Breast epithelium (tissue), 4 donors: Measurements from ENCODE around the gene TMTC2. TPM values are rescaled to one million over a fixed set of nuclear protein-coding genes. Genes with fewer than 3 reads are reported as not detected.

ENCODE experiments used
- DNase-seq, 2 donors: peaks; one replicate each; pipeline ENCODE4 v3.0.0-alpha.2; 2019; ENCODE audit warnings: low spot score in 2 of 2
- H3K27ac ChIP-seq, 2 donors: fragments of 200-600 bp; sonication (generic) in 1 of 2; one replicate each; pipeline ENCODE4 v1.5.1; 2016 to 2019; ENCODE audit warnings: mild to moderate bottlenecking in 1 of 2
- H3K27me3 ChIP-seq, 2 donors: fragments of 200-600 bp; sonication (generic) in 1 of 2; one replicate each; pipeline versions ENCODE4 v1.5.1 to v1.6.0; 2017 to 2019; ENCODE audit warnings: control low read depth in 1 of 2, mild to moderate bottlenecking in 1 of 2
- H3K36me3 ChIP-seq: fragments of 200-600 bp; one replicate; pipeline ENCODE4 v1.5.1; 2019
- H3K4me1 ChIP-seq, 2 donors: fragments of 200-600 bp; sonication (generic); one replicate each; pipeline ENCODE4 v1.5.1; 2016 to 2019; ENCODE audit warnings: control low read depth in 1 of 2
- H3K4me3 ChIP-seq, 3 donors: fragments of 200-600 bp; sonication (generic); 1 replicate in 2 of 3; 2 replicates in 1 of 3; pipeline ENCODE4 v1.5.1; 2016 to 2019; ENCODE audit warnings: mild to moderate bottlenecking in 3 of 3, moderate library complexity in 2 of 3
- H3K9me3 ChIP-seq, 2 donors: fragments of 200-600 bp; sonication (generic) in 1 of 2; one replicate each; pipeline ENCODE4 v1.5.1; 2016 to 2019; ENCODE audit warnings: control low read depth in 1 of 2
- CTCF ChIP-seq, 3 donors: fragments of 450-650 bp; IDR thresholded peaks; one replicate each; pipeline ENCODE4 v1.5.1; 2016 to 2017; ENCODE audit warnings: antibody characterized with exemption in 3 of 3, mild to moderate bottlenecking in 3 of 3, moderate library complexity in 3 of 3
- POLR2A ChIP-seq: fragments of 450-650 bp; IDR thresholded peaks from one replicate; pipeline ENCODE4 v1.6.1; 2016; ENCODE audit warnings: antibody characterized with exemption, mild to moderate bottlenecking, moderate library complexity
- POLR2AphosphoS5 ChIP-seq, 3 donors: sonication (generic); formaldehyde crosslinking; IDR thresholded peaks; one replicate each; pipeline ENCODE4 v1.6.1; 2017; ENCODE audit warnings: antibody characterized with exemption in 3 of 3
- intact Hi-C: fragments of 100-400 bp; cut with DNase I; formaldehyde crosslinking; loops from one replicate; pipeline ENCODE4 v1.15.1; 2023; ENCODE audit warnings: low total_unique reads
- total RNA-seq, 3 donors: library from RNA; depleted of rRNA; stranded (reverse); fragments of >200 nt; gene quantifications; one replicate each; pipeline ENCODE4 v1.1.0, GENCODE V29; 2016

TMTC2 gene
- total RNA-seq, 3 donors from 2014 or later: 7.0 to 28.8 (median 19.3) TPM

- intact Hi-C loops: no loop called here
Measured at GRCh38 chr12:82952946-82953345, 266.2 kb downstream of the TMTC2 start.

GRCh38 chr12:82953397-82953796 is 266.7 kb downstream of the TMTC2 start:
- no peaks in the 10 kb centered on the region for H3K4me1 ChIP-seq
- no peaks in the 10 kb centered on the region for H3K36me3 ChIP-seq
- intact Hi-C loops: no loop called here
- H3K4me3 ChIP-seq: no peak overlapping the region
- no peak for DNase-seq
- TF ChIP-seq POLR2A (no peak), CTCF (IDR thresholded peaks at IDR 0.05) (no peak), POLR2AphosphoS5 (IDR thresholded peaks at IDR 0.05) (no peak)
- H3K27me3 ChIP-seq: no peaks in the 10 kb centered on the region
- no peak overlapping the region for H3K27ac ChIP-seq
- H3K9me3 ChIP-seq: no peaks in the 10 kb centered on the region

More at GRCh38 chr12:82952946-82953345, 266.2 kb downstream of the TMTC2 start:
- Histone ChIP-seq H3K36me3 (no peaks in the 10 kb centered on the region), H3K4me1 (no peaks in the 10 kb centered on the region), H3K27ac (no peak overlapping the region), H3K9me3 (no peaks in the 10 kb centered on the region), H3K4me3 (no peak overlapping the region), H3K27me3 (no peaks in the 10 kb centered on the region)
- TF ChIP-seq POLR2AphosphoS5 (IDR thresholded peaks at IDR 0.05): no peak
- no peak for TF ChIP-seq CTCF (IDR thresholded peaks at IDR 0.05)
- no peak for TF ChIP-seq POLR2A
- DNase-seq: peak in 1 of 2 donors; percentile 21

GRCh38 chr12:82954064-82954463 is 267.4 kb downstream of the TMTC2 start:
- intact Hi-C loops: no loop called here
- Histone ChIP-seq H3K27ac (no peak overlapping the region), H3K4me3 (no peak overlapping the region), H3K27me3 (no peaks in the 10 kb centered on the region), H3K9me3 (no peaks in the 10 kb centered on the region), H3K36me3 (no peaks in the 10 kb centered on the region), H3K4me1 (no peaks in the 10 kb centered on the region)
- TF ChIP-seq CTCF (IDR thresholded peaks at IDR 0.05): no peak
- TF ChIP-seq POLR2AphosphoS5 (IDR thresholded peaks at IDR 0.05): no peak
- TF ChIP-seq POLR2A: no peak
- DNase-seq: no peak

GRCh38 chr12:82954572-82954971 is 267.9 kb downstream of the TMTC2 start:
- intact Hi-C loops: no loop called here
- Histone ChIP-seq H3K4me1 (no peaks in the 10 kb centered on the region), H3K27ac (no peak overlapping the region), H3K9me3 (no peaks in the 10 kb centered on the region), H3K36me3 (no peaks in the 10 kb centered on the region), H3K4me3 (no peak overlapping the region), H3K27me3 (no peaks in the 10 kb centered on the region)
- TF ChIP-seq POLR2AphosphoS5 (IDR thresholded peaks at IDR 0.05): no peak
- TF ChIP-seq POLR2A: no peak
- TF ChIP-seq CTCF (IDR thresholded peaks at IDR 0.05): no peak
- no peak for DNase-seq

- DNase-seq: no peak
- Histone ChIP-seq H3K27me3 (no peaks in the 10 kb centered on the region), H3K36me3 (no peaks in the 10 kb centered on the region), H3K4me1 (no peaks in the 10 kb centered on the region), H3K9me3 (no peaks in the 10 kb centered on the region), H3K27ac (no peak overlapping the region), H3K4me3 (no peak overlapping the region)
- TF ChIP-seq CTCF (IDR thresholded peaks at IDR 0.05) (no peak), POLR2AphosphoS5 (IDR thresholded peaks at IDR 0.05) (no peak), POLR2A (no peak)
- intact Hi-C loops: no loop called here
Measured at GRCh38 chr12:82955043-82955442, 268.3 kb downstream of the TMTC2 start.
